CD14-positive monocyte (primary cell): ENCODE results near the gene MINK1. TPM values are rescaled to one million over a fixed set of nuclear protein-coding genes. Genes with fewer than 3 reads are reported as not detected.
A peak's percentile ranks its signal among the peaks of the same experiment; 100 is the strongest.

ENCODE experiments used
- DNase-seq, 3 donors: peaks; one replicate each; pipeline ENCODE4 v3.0.0-alpha.2; 2011 to 2022
- H2AFZ ChIP-seq: 2 replicates; pipeline ENCODE4 v1.6.0; 2012; ENCODE audit warnings: mild to moderate bottlenecking, low read depth, low read length, inconsistent platforms; ENCODE audit not compliant: insufficient read depth, poor library complexity, severe bottlenecking
- H3K27ac ChIP-seq, 2 donors: 1 replicate in 1 of 2; 2 replicates in 1 of 2; pipeline ENCODE4 v1.5.1; 2012 to 2013; ENCODE audit warnings: low read length in 2 of 2, control low read depth in 1 of 2, inconsistent platforms in 1 of 2, low read depth in 1 of 2, mild to moderate bottlenecking in 1 of 2
- H3K27me3 ChIP-seq, 2 donors: one replicate each; pipeline versions ENCODE4 v1.6.0 to v1.6.1; 2011 to 2013; ENCODE audit warnings: low read length in 2 of 2; ENCODE audit not compliant: control insufficient read depth in 2 of 2, insufficient read depth in 2 of 2
- H3K36me3 ChIP-seq, 2 donors: replicated peaks in 1 of 2; 1 replicate in 1 of 2; 2 replicates in 1 of 2; pipeline versions ENCODE4 v1.5.1 to v1.6.1; 2012 to 2013; ENCODE audit warnings: low read length in 2 of 2, control low read depth in 1 of 2, inconsistent platforms in 1 of 2, mild to moderate bottlenecking in 1 of 2; ENCODE audit not compliant: insufficient read depth in 2 of 2, control insufficient read depth in 1 of 2
- H3K4me1 ChIP-seq, 2 donors: 1 replicate in 1 of 2; 2 replicates in 1 of 2; pipeline versions ENCODE4 v1.5.1 to v1.6.1; 2012 to 2013; ENCODE audit warnings: low read length in 2 of 2, control low read depth in 1 of 2, inconsistent platforms in 1 of 2, mild to moderate bottlenecking in 1 of 2, moderate library complexity in 1 of 2; ENCODE audit not compliant: insufficient read depth in 2 of 2, control insufficient read depth in 1 of 2
- H3K4me2 ChIP-seq: replicated peaks from 2 replicates; pipeline ENCODE3; 2012; ENCODE audit warnings: low read length, moderate library complexity, mild to moderate bottlenecking; ENCODE audit not compliant: poor library complexity, severe bottlenecking; ENCODE audit errors: extremely low read depth
- H3K4me3 ChIP-seq, 3 experiments: fragments of 200-600 bp in 1 of 3; sonication (generic) in 1 of 3; replicated peaks in 1 of 3; 1 replicate in 2 of 3; 2 replicates in 1 of 3; pipeline ENCODE4 v1.5.1; 2011 to 2013; ENCODE audit warnings: low read length in 3 of 3, mild to moderate bottlenecking in 3 of 3, control low read depth in 2 of 3, low read depth in 2 of 3, inconsistent platforms in 1 of 3, moderate library complexity in 1 of 3
- H3K79me2 ChIP-seq: 2 replicates; pipeline ENCODE4 v1.6.0; 2012; ENCODE audit warnings: mild to moderate bottlenecking, control low read depth, inconsistent platforms, low read length, moderate library complexity; ENCODE audit not compliant: insufficient read depth
- H3K9ac ChIP-seq: 2 replicates; pipeline ENCODE4 v1.6.0; 2017; ENCODE audit warnings: low read length, mild to moderate bottlenecking; ENCODE audit not compliant: insufficient read depth, poor library complexity, severe bottlenecking
- H3K9me3 ChIP-seq, 2 donors: replicated peaks in 1 of 2; 1 replicate in 1 of 2; 2 replicates in 1 of 2; pipeline versions ENCODE4 v1.5.1 to v1.6.1; 2012 to 2013; ENCODE audit warnings: low read length in 2 of 2, control low read depth in 1 of 2; ENCODE audit not compliant: control insufficient read depth in 1 of 2, insufficient read depth in 1 of 2
- H4K20me1 ChIP-seq: 2 replicates; pipeline ENCODE4 v1.6.0; 2012; ENCODE audit warnings: mild to moderate bottlenecking, low read length, control low read depth, moderate library complexity; ENCODE audit not compliant: insufficient read depth
- H3K27ac Mint-ChIP-seq, 7 donors: one replicate each; pipeline ENCODE4 v1.8.0; 2020; ENCODE audit warnings: mild to moderate bottlenecking in 7 of 7, mixed read lengths in 7 of 7, moderate library complexity in 6 of 7, inconsistent platforms in 2 of 7
- H3K27me3 Mint-ChIP-seq, 3 donors: one replicate each; pipeline ENCODE4 v1.8.0; 2021 to 2022; ENCODE audit warnings: low read depth in 3 of 3, mild to moderate bottlenecking in 3 of 3, mixed read lengths in 3 of 3, moderate library complexity in 3 of 3, inconsistent platforms in 1 of 3
- H3K36me3 Mint-ChIP-seq, 2 donors: one replicate each; pipeline ENCODE4 v1.8.0; 2020; ENCODE audit warnings: mixed read lengths in 2 of 2, inconsistent platforms in 1 of 2, mild to moderate bottlenecking in 1 of 2
- H3K4me1 Mint-ChIP-seq: one replicate; pipeline ENCODE4 v1.8.0; 2020; ENCODE audit warnings: mild to moderate bottlenecking, mixed read lengths
- H3K4me3 Mint-ChIP-seq, 2 donors: one replicate each; pipeline ENCODE4 v1.8.0; 2020; ENCODE audit warnings: mild to moderate bottlenecking in 2 of 2, mixed read lengths in 2 of 2, moderate library complexity in 1 of 2
- H3K9me3 Mint-ChIP-seq, 7 donors: one replicate each; pipeline ENCODE4 v1.8.0; 2020 to 2022; ENCODE audit warnings: mixed read lengths in 7 of 7, mild to moderate bottlenecking in 6 of 7, moderate library complexity in 6 of 7, inconsistent platforms in 2 of 7
- WGBS: methylation state at CpG from one replicate; pipeline ENCODE4 v1.1.5; 2013; ENCODE audit warnings: missing lambda C conversion rate; ENCODE audit not compliant: insufficient coverage; 5-methylcytosine and 5-hydroxymethylcytosine counted together
- intact Hi-C, 2 donors: fragments of 100-400 bp; cut with micrococcal nuclease; formaldehyde crosslinking; loops; one replicate each; pipeline versions ENCODE4 v1.15.0 to v1.15.1; 2023
- polyA plus RNA-seq, 3 donors: library from polyadenylated mRNA; depleted of rRNA in 1 of 3; unstranded in 2 of 3; stranded (reverse) in 1 of 3; fragments of 300-500 nt in 2 of 3; fragments of >200 nt in 1 of 3; fragmentation: Illumina TruSeq in 2 of 3; gene quantifications; 1 replicate in 2 of 3; 2 replicates in 1 of 3; pipeline ENCODE4 v1.2.3, GENCODE V29; 2012 to 2021
- TF ChIP-seq, protein P1 (sequence below): fragments of 200-600 bp; IDR thresholded peaks from one replicate; pipeline ENCODE4 v1.8.0; 2022; ENCODE audit warnings: antibody characterized with exemption, mild to moderate bottlenecking

MINK1 gene
- polyA plus RNA-seq, 3 donors = 3.2 to 159 (median 7.2) TPM

DNA sequence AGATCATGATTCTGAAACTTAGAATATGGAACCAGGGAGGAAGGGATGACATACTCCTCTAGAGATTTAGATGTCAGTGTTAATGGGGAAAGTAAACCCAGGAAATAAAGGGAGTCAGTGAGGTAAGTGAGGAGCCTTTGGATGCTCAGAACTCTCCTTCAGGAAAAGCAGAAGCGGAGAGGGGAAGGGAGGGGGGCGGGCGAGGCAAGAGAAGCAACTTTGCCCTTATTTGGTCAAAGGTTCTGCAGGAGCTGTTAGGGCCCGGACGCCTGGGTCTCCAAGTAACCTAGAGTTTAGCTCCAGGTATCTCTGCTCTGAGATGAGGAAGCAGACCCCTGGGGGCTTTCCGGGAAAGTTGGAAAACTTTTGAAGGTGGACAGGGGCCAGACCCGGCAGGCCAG lies 113.9 kb downstream of the MINK1 start:
- Mint-ChIP-seq H3K27ac (peak overlapping the region; percentile 95 to 99 (median 97)), H3K4me3 (peak overlapping the region; percentile 96 to 97), H3K4me1 (peaks cover 65% of the 10 kb centered on the region), H3K9me3 (no peaks in the 10 kb centered on the region), H3K36me3 (peaks cover 40 to 47% of the 10 kb centered on the region in 2 donors), H3K27me3 (peaks cover 2 to 8% (median 3%) of the 10 kb centered on the region in 3 donors)
- Histone ChIP-seq H3K4me2 (peak overlapping the region; percentile 98), H3K27ac (peak overlapping the region; percentile 94), H3K4me3 (peak overlapping the region; percentile 92 to 95 (median 94)), H3K79me2 (peaks cover 72% of the 10 kb centered on the region), H4K20me1 (peaks cover 64% of the 10 kb centered on the region), H3K27me3 (no peaks in the 10 kb centered on the region), H3K9ac (peak overlapping the region; percentile 80), H3K4me1 (peaks cover 63 to 80% of the 10 kb centered on the region in 2 donors), H3K36me3 (peaks cover 32 to 40% of the 10 kb centered on the region in 2 donors), H2AFZ (no peak overlapping the region), H3K9me3 (no peaks in the 10 kb centered on the region)
- peak in 2 of 3 donors; percentile 26 to 62 for DNase-seq
- intact Hi-C loops = loop anchor here in 1 of 2 donors (5.0 kb wide), 2 partner anchors 45 to 180 kb away; partner anchors contain the start of gene CHRNE
- TF ChIP-seq, protein P1, sequence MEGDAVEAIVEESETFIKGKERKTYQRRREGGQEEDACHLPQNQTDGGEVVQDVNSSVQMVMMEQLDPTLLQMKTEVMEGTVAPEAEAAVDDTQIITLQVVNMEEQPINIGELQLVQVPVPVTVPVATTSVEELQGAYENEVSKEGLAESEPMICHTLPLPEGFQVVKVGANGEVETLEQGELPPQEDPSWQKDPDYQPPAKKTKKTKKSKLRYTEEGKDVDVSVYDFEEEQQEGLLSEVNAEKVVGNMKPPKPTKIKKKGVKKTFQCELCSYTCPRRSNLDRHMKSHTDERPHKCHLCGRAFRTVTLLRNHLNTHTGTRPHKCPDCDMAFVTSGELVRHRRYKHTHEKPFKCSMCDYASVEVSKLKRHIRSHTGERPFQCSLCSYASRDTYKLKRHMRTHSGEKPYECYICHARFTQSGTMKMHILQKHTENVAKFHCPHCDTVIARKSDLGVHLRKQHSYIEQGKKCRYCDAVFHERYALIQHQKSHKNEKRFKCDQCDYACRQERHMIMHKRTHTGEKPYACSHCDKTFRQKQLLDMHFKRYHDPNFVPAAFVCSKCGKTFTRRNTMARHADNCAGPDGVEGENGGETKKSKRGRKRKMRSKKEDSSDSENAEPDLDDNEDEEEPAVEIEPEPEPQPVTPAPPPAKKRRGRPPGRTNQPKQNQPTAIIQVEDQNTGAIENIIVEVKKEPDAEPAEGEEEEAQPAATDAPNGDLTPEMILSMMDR = no peak
- WGBS = 0% methylated on average over 5 of the region's 7 CpGs

Other genes starting within 250 kb of the MINK1 start
- gene SMTNL2, start 248.8 kb upstream of the MINK1 start, polyA plus RNA-seq = under 1 TPM in 1 of 3 donors, not detected in 2; 0.08 TPM
- gene ALOX15, start 191.7 kb upstream of the MINK1 start, polyA plus RNA-seq = under 1 TPM in 2 of 3 donors, not detected in 1; 0.05 to 0.13 TPM
- gene PELP1, start 129.2 kb upstream of the MINK1 start, polyA plus RNA-seq = 10 to 100 TPM in 1 of 3 donors, 1 to 10 TPM in 2; 1.3 to 11.2 (median 2.6) TPM
- 100 to 1,000 TPM; 134 to 760 (median 150) TPM for gene ARRB2, start 122.7 kb upstream of the MINK1 start, polyA plus RNA-seq
- gene MED11, start 101.9 kb upstream of the MINK1 start, polyA plus RNA-seq = 10 to 100 TPM; 22.1 to 35.7 (median 25.5) TPM
- gene ZMYND15, start 93.5 kb upstream of the MINK1 start, polyA plus RNA-seq = 10 to 100 TPM in 1 of 3 donors, 1 to 10 TPM in 1, under 1 TPM in 1; 0.97 to 13.6 (median 1.2) TPM
- gene CXCL16, start 93.4 kb upstream of the MINK1 start, polyA plus RNA-seq = 100 to 1,000 TPM in 2 of 3 donors, 10 to 100 TPM in 1; 68.1 to 204 (median 103) TPM
- gene TM4SF5, start 61.5 kb upstream of the MINK1 start, polyA plus RNA-seq = not detected
- gene VMO1, start 47.0 kb upstream of the MINK1 start, polyA plus RNA-seq = 1 to 10 TPM in 1 of 3 donors, under 1 TPM in 2; 0.54 to 2.1 (median 0.79) TPM
- 1 to 10 TPM in 2 of 3 donors, under 1 TPM in 1; 0.27 to 2.1 (median 1.5) TPM for gene GLTPD2, start 44.4 kb upstream of the MINK1 start, polyA plus RNA-seq
- gene PSMB6, start 37.2 kb upstream of the MINK1 start, polyA plus RNA-seq = 100 to 1,000 TPM; 134 to 364 (median 361) TPM
- gene PLD2, start 26.2 kb upstream of the MINK1 start, polyA plus RNA-seq = 100 to 1,000 TPM in 1 of 3 donors, 1 to 10 TPM in 2; 3.5 to 122 (median 4.0) TPM
- 1 to 10 TPM; 1.9 to 5.1 (median 4.2) TPM for gene C17orf107, start 66.2 kb downstream of the MINK1 start, polyA plus RNA-seq
- 10 to 100 TPM in 1 of 3 donors, 1 to 10 TPM in 1, under 1 TPM in 1; 0.54 to 12.6 (median 2.1) TPM for gene CHRNE, start 69.8 kb downstream of the MINK1 start, polyA plus RNA-seq
- under 1 TPM in 2 of 3 donors, not detected in 1; 0.24 to 0.29 TPM for gene GP1BA, start 98.9 kb downstream of the MINK1 start, polyA plus RNA-seq
- 100 to 1,000 TPM in 2 of 3 donors, 10 to 100 TPM in 1; 65.2 to 138 (median 111) TPM for gene SLC25A11, start 106.7 kb downstream of the MINK1 start, polyA plus RNA-seq
- gene RNF167, start 106.9 kb downstream of the MINK1 start, polyA plus RNA-seq = 100 to 1,000 TPM in 1 of 3 donors, 10 to 100 TPM in 2; 17.2 to 105 (median 20.6) TPM
- 1,000 to 10,000 TPM in 2 of 3 donors, 100 to 1,000 TPM in 1; 842 to 1,613 (median 1,582) TPM for gene PFN1, start 115.2 kb downstream of the MINK1 start, polyA plus RNA-seq
- 10 to 100 TPM in 1 of 3 donors, under 1 TPM in 2; 0.36 to 14.2 (median 0.60) TPM for gene ENO3, start 117.8 kb downstream of the MINK1 start, polyA plus RNA-seq
- gene SPAG7, start 134.5 kb downstream of the MINK1 start, polyA plus RNA-seq = 10 to 100 TPM; 75.6 to 96.7 (median 85.1) TPM
- gene CAMTA2, start 154.3 kb downstream of the MINK1 start, polyA plus RNA-seq = 10 to 100 TPM in 1 of 3 donors, 1 to 10 TPM in 2; 7.1 to 88.9 (median 7.6) TPM
- under 1 TPM; 0.38 to 0.52 (median 0.44) TPM for gene INCA1, start 164.2 kb downstream of the MINK1 start, polyA plus RNA-seq
- 10 to 100 TPM in 1 of 3 donors, 1 to 10 TPM in 2; 3.6 to 12.0 (median 3.9) TPM for gene KIF1C, start 164.6 kb downstream of the MINK1 start, polyA plus RNA-seq
- not detected for gene SLC52A1, start 202.1 kb downstream of the MINK1 start, polyA plus RNA-seq
- 1 to 10 TPM in 1 of 3 donors, under 1 TPM in 2; 0.39 to 1.9 (median 0.75) TPM for gene ZFP3, start 245.1 kb downstream of the MINK1 start, polyA plus RNA-seq